Nucleus accumbens (tissue), 56 donors: ENCODE measurements around the gene CENPP.
"Not testable (repeated sequence)": the region's sequence is repeated elsewhere in the genome, so short reads cannot be mapped to it uniquely, and the experiment has no call there.

Source experiments
- DNase-seq, 56 donors: peaks; one replicate each; lab custom pipeline; 2025; lab: John Stamatoyannopoulos, UW

Gene CENPP

DNA sequence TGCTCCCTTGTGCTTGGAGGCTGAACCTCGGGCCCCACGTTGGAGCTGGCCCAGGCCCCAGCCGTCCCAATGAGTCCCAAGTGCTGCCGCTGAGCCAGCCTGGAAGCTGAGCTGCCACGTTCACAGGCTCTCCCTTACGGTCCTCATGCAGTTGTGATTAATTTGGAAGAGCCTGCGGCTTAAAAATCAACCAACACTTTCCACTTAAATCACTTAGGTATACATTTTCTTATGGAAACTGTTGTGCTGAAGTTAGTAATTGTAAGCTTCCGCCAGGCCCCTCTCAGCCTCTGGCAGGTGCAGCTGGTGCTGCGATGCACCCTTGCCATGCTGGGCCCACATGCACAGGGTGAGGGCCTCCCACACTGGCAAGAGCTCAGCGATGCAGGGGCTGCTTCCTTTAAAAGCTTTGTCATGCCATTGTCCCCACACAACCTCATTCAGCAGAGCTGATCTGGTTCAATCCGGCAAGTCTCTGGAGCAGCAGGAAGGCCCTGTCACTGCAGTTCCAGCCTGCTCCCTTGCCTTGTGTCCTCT is 283.2 kb downstream of the CENPP start:
- peak in 37 of 56 donors; percentile 11 to 77 (median 42) for DNase-seq

DNA sequence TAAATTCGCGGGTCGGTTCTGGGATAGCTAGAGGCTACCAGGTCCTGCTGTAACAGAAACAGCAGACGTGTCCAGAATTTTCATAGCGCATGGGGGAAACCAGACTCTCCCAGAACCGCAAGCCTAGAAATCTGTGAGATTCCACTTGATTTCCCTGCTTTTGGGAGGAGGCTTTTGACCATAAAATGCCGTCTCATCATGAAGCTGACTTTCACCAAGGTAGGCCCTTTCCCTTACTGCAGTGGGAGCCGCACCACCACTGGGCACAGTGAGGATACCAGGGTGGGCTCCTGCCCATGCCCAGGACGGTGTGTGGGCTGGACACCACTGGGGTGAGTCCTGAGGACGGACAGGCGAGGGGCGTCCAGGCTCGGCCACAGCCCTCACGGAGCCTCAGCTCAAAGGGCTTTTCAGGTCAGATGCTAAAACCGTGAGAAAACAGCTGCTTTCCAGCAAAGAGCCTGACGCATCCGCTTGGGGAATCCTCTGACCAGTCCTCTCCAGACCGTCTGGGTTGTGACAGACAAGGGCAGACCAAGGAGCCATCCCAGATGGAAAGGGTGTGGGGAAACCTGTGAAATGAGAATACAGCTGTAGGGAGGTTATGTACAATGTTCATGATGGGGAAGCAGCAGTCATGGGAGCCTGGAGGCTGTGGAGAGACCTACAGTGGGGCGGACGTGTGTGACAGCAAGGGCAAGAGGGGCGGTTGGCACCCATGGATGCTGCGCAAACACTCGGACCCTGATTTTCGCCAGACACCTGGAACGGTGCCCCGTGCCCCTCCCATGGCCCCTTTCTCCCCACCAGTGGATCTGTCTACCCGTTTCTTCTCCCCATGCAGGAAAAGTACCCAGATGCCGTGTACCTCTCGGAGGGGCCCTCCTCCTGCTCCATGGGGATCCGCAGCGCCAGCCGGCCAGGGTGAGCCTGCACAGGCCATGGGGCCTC is 285.0 kb downstream of the CENPP start:
- DNase-seq = no peak

DNA sequence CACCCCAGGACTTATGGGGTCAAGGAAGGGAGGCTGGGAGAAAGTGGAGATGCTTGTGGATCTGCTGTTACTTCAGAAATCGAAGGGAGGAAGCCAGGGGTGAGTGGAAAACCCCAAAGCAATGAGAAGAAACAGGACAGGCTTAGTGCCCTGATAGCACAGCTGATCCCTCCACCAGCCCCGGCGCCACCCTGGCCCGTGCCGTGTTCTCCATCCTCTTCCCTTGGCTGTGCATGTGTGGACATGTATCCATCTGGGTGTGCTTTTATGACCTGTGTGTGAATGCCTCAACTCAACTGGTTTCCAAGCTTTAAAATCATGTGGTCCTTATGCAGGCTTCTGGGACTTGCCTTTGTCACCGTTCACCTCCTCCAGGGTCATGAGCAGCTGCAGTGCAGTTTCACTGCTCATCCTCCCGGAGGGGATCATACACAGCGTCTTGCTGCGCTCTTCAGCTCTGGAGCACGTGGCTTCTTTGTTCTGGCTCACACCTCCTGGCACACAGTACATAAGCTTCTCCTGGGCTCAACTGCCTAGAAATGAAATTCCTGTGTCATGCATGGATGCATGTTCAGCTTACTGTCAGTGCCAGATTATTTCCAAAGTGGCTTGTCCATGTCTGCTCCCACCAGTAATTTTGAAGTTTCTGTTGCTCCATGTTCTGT is 286.0 kb downstream of the CENPP start:
- no peak for DNase-seq

DNA sequence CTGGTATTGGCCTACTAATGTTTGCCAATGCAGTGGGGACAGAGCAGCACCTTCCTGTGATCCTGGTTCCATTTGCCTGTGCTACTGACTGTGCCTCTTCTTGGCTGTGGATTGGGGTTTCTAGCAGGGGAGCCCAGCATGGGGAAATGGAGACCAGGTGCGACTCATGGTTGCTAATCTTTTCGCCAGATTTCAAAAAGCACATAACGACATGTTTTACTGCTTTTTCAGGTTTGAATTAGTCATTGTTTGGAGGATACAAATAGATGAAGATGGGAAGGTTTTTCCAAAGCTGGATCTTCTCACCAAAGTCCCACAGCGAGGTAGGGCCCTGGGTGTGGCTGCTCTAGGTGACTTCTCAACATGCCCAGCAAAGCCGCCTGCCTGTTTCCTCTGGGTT is 286.5 kb downstream of the CENPP start:
- DNase-seq = no peak

DNA sequence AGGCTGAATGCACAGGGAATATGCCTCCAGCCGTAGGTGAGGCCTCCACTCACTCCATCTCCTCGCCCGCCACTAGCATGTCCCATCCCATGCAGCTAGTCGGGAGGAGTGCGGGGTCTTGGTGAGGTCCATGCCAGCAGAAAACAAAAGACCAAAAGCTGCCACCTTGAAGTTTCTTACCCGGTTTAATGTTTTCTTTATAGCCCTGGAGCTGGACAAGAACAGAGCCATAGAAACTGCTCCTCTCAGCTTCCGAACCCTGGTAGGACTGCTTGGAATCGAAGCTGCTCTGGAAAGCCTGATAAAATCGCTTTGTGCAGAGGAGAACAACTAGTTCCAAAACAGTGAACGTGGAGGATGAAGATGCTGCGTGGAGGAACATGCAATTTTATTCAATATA is 287.1 kb downstream of the CENPP start:
- DNase-seq = no peak

DNA sequence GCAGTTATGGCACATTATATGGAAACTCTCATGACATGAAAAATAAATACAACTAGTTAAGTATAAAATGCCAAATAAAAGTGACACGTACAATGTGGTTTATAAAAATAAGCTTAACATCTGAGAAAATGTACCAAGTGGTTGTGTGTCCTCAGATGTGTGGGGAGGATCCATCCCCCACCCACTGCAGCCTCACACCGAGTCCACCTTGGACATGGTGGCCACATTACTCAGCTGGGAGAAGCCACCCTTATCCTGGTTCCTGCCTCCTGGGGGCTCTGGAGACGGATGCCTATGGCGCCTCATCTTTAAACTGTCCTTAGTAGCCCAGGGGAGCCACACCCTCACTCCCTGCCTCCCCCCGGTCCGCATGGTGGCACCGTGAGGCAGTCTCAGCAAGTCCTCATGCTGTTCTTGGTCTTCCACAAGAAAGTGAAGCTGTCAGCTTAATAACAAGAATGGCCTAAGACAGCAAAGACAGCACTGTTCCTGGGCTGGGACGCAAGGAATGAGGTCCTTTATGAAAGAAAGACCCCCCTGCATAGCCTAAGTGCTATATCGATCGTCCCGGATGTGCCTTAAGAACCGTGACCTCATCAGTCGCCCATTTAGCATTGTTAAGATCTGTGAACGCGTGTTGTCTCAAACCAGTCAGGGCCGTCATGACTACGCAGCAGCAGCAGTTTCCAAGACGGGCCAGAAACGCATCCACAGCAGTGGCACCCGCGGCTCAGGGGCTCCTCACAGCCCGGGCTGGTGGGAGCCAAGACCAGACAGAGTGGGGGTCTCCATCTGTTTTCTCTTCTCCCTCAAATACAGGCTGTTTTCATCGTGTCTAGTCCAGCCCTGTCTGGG is 287.7 kb downstream of the CENPP start:
- DNase-seq = no peak

DNA sequence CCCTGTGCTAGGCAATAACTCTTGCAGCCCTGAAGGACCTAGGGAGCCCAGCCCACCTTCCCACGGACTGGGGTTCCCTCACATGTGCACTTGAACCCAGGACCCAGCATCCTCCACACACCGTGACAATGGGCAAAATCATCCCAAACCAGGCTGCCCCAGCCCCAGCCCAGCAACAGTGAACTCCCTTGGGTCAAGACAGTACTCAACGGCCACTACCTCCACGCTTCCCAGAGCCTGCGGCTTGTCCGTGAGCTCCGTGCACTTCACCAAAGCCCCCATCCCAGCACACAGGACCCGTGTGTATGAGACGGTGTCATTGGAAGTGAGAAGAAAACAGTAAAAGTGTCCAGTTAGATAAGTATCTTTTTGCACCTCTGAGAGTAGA is 288.4 kb downstream of the CENPP start:
- DNase-seq = no peak

DNA sequence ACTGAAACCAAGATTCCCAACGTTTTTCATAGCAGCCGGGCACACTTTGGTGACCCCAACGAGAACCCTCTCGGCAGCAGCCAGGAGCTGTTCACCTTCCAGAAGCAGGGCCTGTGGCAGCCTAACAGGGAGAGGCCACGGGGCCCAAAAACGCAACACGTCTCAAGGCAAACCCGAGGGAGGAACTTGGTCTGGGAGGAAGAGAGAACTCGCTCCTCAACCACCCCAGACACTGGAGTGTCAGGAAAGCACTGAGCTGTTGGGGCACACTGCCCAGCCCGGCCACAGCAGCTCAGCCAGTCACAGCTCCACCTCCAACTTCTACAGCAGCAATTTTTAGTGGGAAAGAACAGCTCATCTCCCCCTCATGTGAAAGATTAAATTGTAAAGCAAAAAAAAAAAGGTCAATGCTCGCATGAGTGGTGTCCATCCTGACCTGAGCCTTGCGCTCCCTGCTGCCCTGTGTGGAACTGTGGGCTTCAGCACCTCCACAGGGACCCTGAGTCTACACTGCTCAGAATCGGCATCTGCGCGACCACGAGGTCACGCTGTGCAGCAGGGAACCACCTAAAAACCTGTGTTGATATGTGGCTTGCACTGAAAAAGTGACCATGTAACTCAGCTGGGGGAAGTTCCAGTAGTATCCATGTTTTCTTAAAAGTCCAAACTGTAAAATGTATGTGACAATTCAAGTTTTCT is 289.2 kb downstream of the CENPP start:
- DNase-seq = peak in 3 of 56 donors; percentile 6 to 38 (median 14)

GRCh38 chr9:92615790-92616189 is 290.0 kb downstream of the CENPP start:
- DNase-seq = no peak

DNA sequence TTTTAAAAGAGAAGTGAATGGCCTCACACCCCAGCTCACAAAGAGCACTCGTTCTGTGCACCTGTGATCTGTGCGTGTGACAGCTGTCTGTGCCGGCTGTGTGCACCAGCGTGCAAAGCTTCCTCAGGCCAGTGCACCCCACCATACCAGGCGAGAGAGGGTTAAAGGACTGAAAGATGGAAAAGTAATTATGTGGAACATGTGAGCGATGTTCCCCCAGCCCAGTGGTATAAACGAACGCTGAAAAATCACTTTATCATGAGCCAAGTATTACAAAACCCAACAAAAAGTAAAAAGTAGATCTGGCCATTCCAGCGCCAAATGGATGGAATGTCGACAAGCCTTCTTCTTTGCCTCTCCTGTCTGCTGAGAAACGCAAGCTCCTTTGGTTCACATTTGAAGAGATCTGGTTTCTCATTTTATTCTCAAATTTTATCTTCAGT is 290.5 kb downstream of the CENPP start:
- no peak for DNase-seq

GRCh38 chr9:92616655-92617111 is 290.9 kb downstream of the CENPP start:
- DNase-seq = no peak

DNA sequence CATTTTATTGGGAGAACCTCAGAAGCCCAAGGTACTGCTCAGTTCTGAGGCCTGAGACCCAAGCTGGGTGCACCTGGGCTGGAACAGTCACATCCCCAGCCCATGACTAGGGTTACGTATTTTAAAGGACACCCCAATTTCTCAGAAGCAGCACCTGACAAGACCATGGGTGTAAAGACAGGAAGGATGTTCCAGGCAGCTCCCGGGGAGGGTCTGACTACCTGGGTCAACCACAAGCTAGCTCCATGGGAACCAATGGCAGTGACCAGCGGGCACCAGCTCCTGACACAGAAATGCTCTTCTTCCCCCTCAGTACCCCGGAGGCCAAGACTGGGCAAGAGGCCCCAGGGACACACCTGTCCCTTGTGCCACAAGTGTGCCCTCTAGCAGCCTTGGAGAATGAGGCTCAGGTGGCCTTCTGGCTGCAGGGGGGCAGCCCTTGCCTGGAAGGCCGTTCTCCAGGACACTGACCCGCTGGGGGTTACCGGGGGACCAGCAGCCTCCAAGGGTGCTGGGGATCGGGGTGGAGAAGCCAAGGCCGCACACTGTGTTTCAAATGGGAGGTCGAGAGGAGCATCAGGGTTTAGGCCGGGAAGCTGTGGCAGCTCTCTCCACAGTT is 291.6 kb downstream of the CENPP start:
- DNase-seq = no peak

- DNase-seq = no peak
These were observed 292.3 kb downstream of the CENPP start for GRCh38 chr9:92617951-92618510.

- DNase-seq = no peak
These were observed 293.0 kb downstream of the CENPP start for GRCh38 chr9:92618633-92619225.

GRCh38 chr9:92619601-92620300 is 294.0 kb downstream of the CENPP start:
- no peak for DNase-seq

DNA sequence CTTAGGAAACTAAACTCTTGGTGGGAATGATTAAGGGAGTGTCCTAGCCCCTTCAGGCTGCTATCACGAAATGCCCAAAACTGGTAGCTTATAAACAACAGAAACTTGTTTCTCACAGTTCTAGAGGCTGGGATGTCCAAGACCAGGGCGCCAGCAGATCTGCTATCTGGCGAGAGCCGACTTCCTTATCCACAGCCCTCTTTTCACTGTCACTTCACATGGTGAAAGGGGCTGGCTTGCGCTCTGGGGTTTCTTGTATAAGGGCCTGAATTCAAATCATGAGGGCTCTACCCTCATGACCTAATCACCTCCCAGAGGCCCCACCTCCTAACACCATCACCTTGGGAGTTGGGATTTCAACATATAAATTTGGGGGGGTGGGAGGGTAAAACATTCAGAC is 295.1 kb downstream of the CENPP start:
- no peak for DNase-seq

GRCh38 chr9:92623936-92624335 is 298.2 kb downstream of the CENPP start:
- DNase-seq = not testable (repeated sequence)

GRCh38 chr9:92626484-92626883 is 300.7 kb downstream of the CENPP start:
- DNase-seq = no peak
